Measurements from ENCODE around the gene SERPINF2.

DNA sequence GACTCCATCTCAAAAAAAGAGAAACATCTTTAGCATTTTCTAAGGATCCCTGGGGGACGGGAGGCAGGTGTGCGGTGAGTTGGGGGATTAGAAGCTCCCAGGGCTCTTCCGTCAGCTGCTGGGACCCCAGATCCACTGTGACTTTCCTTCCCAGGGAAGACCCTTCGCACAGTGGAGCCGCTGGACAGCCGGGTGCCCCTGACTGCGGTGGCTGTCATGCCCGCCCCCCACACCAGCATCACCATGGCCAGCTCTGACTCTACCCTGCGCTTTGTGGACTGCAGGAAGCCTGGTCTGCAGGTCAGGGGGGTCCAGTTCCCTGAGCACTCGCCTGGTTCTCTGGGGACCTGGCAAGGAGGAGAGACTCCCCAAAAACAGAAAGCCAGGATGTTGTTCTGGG lies 7.3 kb upstream of the SERPINF2 start:
- TF ChIP-seq HOXA7 (CRISPR knock-in tag; IDR thresholded peaks at IDR 0.05; ENCODE audit: borderline replicate concordance) (no peak), CTCF (tag by site-specific recombination; IDR thresholded peaks at IDR 0.05) (no peak), ZNF274 (IDR thresholded peaks at IDR 0.05; ENCODE audit: low read length) (no peak), ZNF274 (tag by site-specific recombination; IDR thresholded peaks at IDR 0.05; ENCODE audit: borderline replicate concordance) (no peak), MEIS1 (CRISPR knock-in tag; IDR thresholded peaks at IDR 0.05; ENCODE audit: borderline replicate concordance) (no peak), ZNF138 (tag by site-specific recombination; IDR thresholded peaks at IDR 0.05; ENCODE audit: borderline replicate concordance) (no peak), ZNF677 (tag by site-specific recombination; IDR thresholded peaks at IDR 0.05) (no peak), PATZ1 (tag by site-specific recombination; IDR thresholded peaks at IDR 0.05) (no peak), HOXD13 (CRISPR knock-in tag; IDR thresholded peaks at IDR 0.05; ENCODE audit: borderline replicate concordance) (no peak)
